HG02678 (cell line): Measurements from ENCODE around the gene GNAI3.

Experiments
- ATAC-seq: cut with Tn5 transposase; IDR thresholded peaks from one replicate; pipeline ENCODE4 v1.9.1; 2021; ENCODE audit warnings: mild to moderate bottlenecking, moderate library complexity; ENCODE audit not compliant: unreplicated experiment

The GNAI3 gene

GRCh38 chr1:109523706-109524105, 24.7 kb upstream of the GNAI3 start:
- ATAC-seq, result no peak

GRCh38 chr1:109527098-109527811, 21.2 kb upstream of the GNAI3 start:
- peak; percentile 63 for ATAC-seq

- no peak for ATAC-seq
These were observed 20.3 kb upstream of the GNAI3 start for GRCh38 chr1:109527846-109528695.

- no peak for ATAC-seq
These were observed 19.7 kb upstream of the GNAI3 start for GRCh38 chr1:109528712-109529111.

- no peak for ATAC-seq
These were observed 18.4 kb upstream of the GNAI3 start for GRCh38 chr1:109529881-109530456.

GRCh38 chr1:109530457-109531087, 17.8 kb upstream of the GNAI3 start:
- ATAC-seq, result no peak

- ATAC-seq, result no peak
These were observed 17.0 kb upstream of the GNAI3 start for GRCh38 chr1:109531380-109531779.

GRCh38 chr1:109531826-109532364, 16.5 kb upstream of the GNAI3 start:
- no peak for ATAC-seq

- ATAC-seq, result peak; percentile 81
These were observed 15.9 kb upstream of the GNAI3 start for GRCh38 chr1:109532365-109533136.

- ATAC-seq, result no peak
These were observed 14.0 kb upstream of the GNAI3 start for GRCh38 chr1:109534307-109534858.

- ATAC-seq, result no peak
These were observed 12.9 kb upstream of the GNAI3 start for GRCh38 chr1:109535481-109535880.

GRCh38 chr1:109535971-109536491, 12.4 kb upstream of the GNAI3 start:
- ATAC-seq, result no peak

GRCh38 chr1:109537450-109538178, 10.8 kb upstream of the GNAI3 start:
- no peak for ATAC-seq

GRCh38 chr1:109538827-109539555, 9.4 kb upstream of the GNAI3 start:
- no peak for ATAC-seq

GRCh38 chr1:109539676-109540075, 8.7 kb upstream of the GNAI3 start, which contains the start of gene GPR61:
Gene GPR61 (plus strand): TSS chr1:109539872. CDS start chr1:109543023, 3,151 bp downstream.
- ATAC-seq, result no peak

GRCh38 chr1:109541102-109541501, 7.3 kb upstream of the GNAI3 start:
- ATAC-seq, result no peak

GRCh38 chr1:109542657-109543056, 5.8 kb upstream of the GNAI3 start:
- ATAC-seq, result no peak

- ATAC-seq, result no peak
These were observed 5.0 kb upstream of the GNAI3 start for GRCh38 chr1:109543283-109543987.
